DND-41 (cell line): ENCODE results near the gene CNDP2.

Experiments used
- ATAC-seq: fragments of 200-7000 bp; cut with Tn5 transposase; 3 replicates; pipeline ENCODE4 v1.9.1; 2021; ENCODE audit warnings: low read depth; ENCODE audit not compliant: insufficient read depth
- DNase-seq: peaks from one replicate; pipeline ENCODE4 v3.0.0-alpha.2; 2020
- H2AFZ ChIP-seq: 2 replicates; pipeline ENCODE4 v1.6.0; 2012; ENCODE audit warnings: low read depth, low read length
- H3K27ac ChIP-seq: 2 replicates; pipeline ENCODE4 v1.5.1; 2012; ENCODE audit warnings: low read length, inconsistent platforms
- H3K27me3 ChIP-seq: fragments of 200-600 bp; sonication (generic); 2 replicates; pipeline ENCODE4 v1.6.0; 2012; ENCODE audit warnings: low read length, mild to moderate bottlenecking, inconsistent platforms; ENCODE audit not compliant: insufficient read depth, poor library complexity
- H3K36me3 ChIP-seq: 2 replicates; pipeline ENCODE4 v1.5.1; 2012; ENCODE audit warnings: low read length, inconsistent platforms; ENCODE audit not compliant: insufficient read depth
- H3K4me1 ChIP-seq: 2 replicates; pipeline ENCODE4 v1.5.1; 2012; ENCODE audit warnings: mild to moderate bottlenecking, low read length; ENCODE audit not compliant: insufficient read depth
- H3K4me2 ChIP-seq: 2 replicates; pipeline ENCODE4 v1.6.0; 2012; ENCODE audit warnings: mild to moderate bottlenecking, moderate library complexity, low read length, inconsistent platforms; ENCODE audit not compliant: insufficient read depth
- H3K4me3 ChIP-seq, 2 experiments: fragments of 200-600 bp in 1 of 2; shearing (Covaris generic) in 1 of 2; 2 replicates each; pipeline ENCODE4 v1.5.1; 2012 to 2016; ENCODE audit warnings: inconsistent platforms in 2 of 2, low read length in 2 of 2, mild to moderate bottlenecking in 2 of 2, low read depth in 1 of 2, moderate library complexity in 1 of 2
- H3K79me2 ChIP-seq: 2 replicates; pipeline ENCODE4 v1.6.0; 2012; ENCODE audit warnings: low read length, inconsistent platforms; ENCODE audit not compliant: insufficient read depth
- H3K9ac ChIP-seq: 2 replicates; pipeline ENCODE4 v1.6.0; 2012; ENCODE audit warnings: low read depth, mild to moderate bottlenecking, inconsistent platforms, low read length, moderate library complexity
- H3K9me3 ChIP-seq: 2 replicates; pipeline ENCODE4 v1.5.1; 2012; ENCODE audit warnings: low read length, moderate library complexity, mild to moderate bottlenecking, inconsistent platforms; ENCODE audit not compliant: insufficient read depth, severe bottlenecking
- H4K20me1 ChIP-seq: 2 replicates; pipeline ENCODE4 v1.6.0; 2012; ENCODE audit warnings: low read length; ENCODE audit not compliant: insufficient read depth
- CTCF ChIP-seq: IDR thresholded peaks from 2 replicates; pipeline ENCODE4 v1.5.1; 2012; ENCODE audit warnings: borderline replicate concordance, low read length, moderate library complexity, mild to moderate bottlenecking; ENCODE audit not compliant: poor library complexity, severe bottlenecking; ENCODE audit errors: extremely low read depth
- EZH2 ChIP-seq: IDR thresholded peaks from 3 replicates; pipeline ENCODE4 v1.6.1; 2012; ENCODE audit warnings: borderline replicate concordance, low read depth, mild to moderate bottlenecking, moderate library complexity, low read length, inconsistent platforms; ENCODE audit not compliant: severe bottlenecking

The CNDP2 gene

GRCh38 chr18:74459889-74460288, 36.3 kb upstream of the CNDP2 start:
- DNase-seq (no peak), ATAC-seq (no peak)
- H3K36me3 ChIP-seq = no peaks in the 10 kb centered on the region
- no peaks in the 10 kb centered on the region for H3K27me3 ChIP-seq
- H3K27ac ChIP-seq = no peak overlapping the region
- H3K4me3 ChIP-seq = no peak overlapping the region
- H3K9ac ChIP-seq = no peak overlapping the region
- H3K4me1 ChIP-seq = no peaks in the 10 kb centered on the region
- H4K20me1 ChIP-seq = no peaks in the 10 kb centered on the region
- no peak overlapping the region for H2AFZ ChIP-seq
- no peaks in the 10 kb centered on the region for H3K79me2 ChIP-seq
- TF ChIP-seq EZH2 = no peak
- TF ChIP-seq CTCF = no peak
- H3K4me2 ChIP-seq = no peak overlapping the region
- H3K9me3 ChIP-seq = no peaks in the 10 kb centered on the region

GRCh38 chr18:74460825-74461224, 35.3 kb upstream of the CNDP2 start:
- DNase-seq (no peak), ATAC-seq (no peak)
- Histone ChIP-seq H3K9me3 (no peaks in the 10 kb centered on the region), H2AFZ (no peak overlapping the region), H4K20me1 (no peaks in the 10 kb centered on the region), H3K4me2 (no peak overlapping the region), H3K79me2 (no peaks in the 10 kb centered on the region), H3K27ac (no peak overlapping the region), H3K9ac (no peak overlapping the region), H3K4me3 (no peak overlapping the region), H3K27me3 (no peaks in the 10 kb centered on the region), H3K36me3 (no peaks in the 10 kb centered on the region), H3K4me1 (no peaks in the 10 kb centered on the region)
- TF ChIP-seq EZH2 (no peak), CTCF (no peak)

- DNase-seq (no peak), ATAC-seq (no peak)
- H4K20me1 ChIP-seq = no peaks in the 10 kb centered on the region
- H3K79me2 ChIP-seq = no peaks in the 10 kb centered on the region
- no peaks in the 10 kb centered on the region for H3K4me1 ChIP-seq
- no peak overlapping the region for H2AFZ ChIP-seq
- no peaks in the 10 kb centered on the region for H3K36me3 ChIP-seq
- no peak overlapping the region for H3K4me2 ChIP-seq
- no peak overlapping the region for H3K27ac ChIP-seq
- TF ChIP-seq EZH2 = no peak
- TF ChIP-seq CTCF = no peak
- H3K27me3 ChIP-seq = no peaks in the 10 kb centered on the region
- H3K9me3 ChIP-seq = no peaks in the 10 kb centered on the region
- no peak overlapping the region for H3K4me3 ChIP-seq
- no peak overlapping the region for H3K9ac ChIP-seq
These were observed 32.9 kb upstream of the CNDP2 start for GRCh38 chr18:74463254-74463653.

DNA sequence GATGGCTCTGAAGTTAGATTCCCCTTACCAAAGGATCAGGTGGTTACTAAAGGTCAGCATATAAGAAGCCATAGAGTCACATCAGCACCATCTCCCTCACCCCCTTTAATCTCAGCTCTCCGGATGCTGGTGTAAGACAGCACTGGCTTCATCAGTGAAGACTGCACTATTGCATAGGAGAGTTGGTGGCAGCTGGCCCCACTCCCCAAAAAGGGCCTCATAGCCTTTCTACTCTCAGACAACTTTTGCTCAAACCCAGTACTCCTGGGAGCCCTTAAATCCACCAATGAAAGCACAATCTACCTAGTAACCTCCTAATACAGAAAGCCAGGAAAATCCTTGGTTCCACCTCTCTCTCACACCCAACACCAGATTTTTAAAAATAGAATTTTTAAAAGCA, 32.2 kb upstream of the CNDP2 start:
- no peaks in the 10 kb centered on the region for H4K20me1 ChIP-seq
- no peak overlapping the region for H3K9ac ChIP-seq
- H3K9me3 ChIP-seq = no peaks in the 10 kb centered on the region
- H3K4me1 ChIP-seq = no peaks in the 10 kb centered on the region
- TF ChIP-seq CTCF (no peak), EZH2 (no peak)
- H3K36me3 ChIP-seq = no peaks in the 10 kb centered on the region
- no peaks in the 10 kb centered on the region for H3K27me3 ChIP-seq
- H2AFZ ChIP-seq = no peak overlapping the region
- H3K79me2 ChIP-seq = no peaks in the 10 kb centered on the region
- no peak overlapping the region for H3K4me3 ChIP-seq
- no peak for DNase-seq
- no peak overlapping the region for H3K27ac ChIP-seq
- ATAC-seq = no peak
- H3K4me2 ChIP-seq = no peak overlapping the region
